ENCODE data around the gene COPB2.

Gene COPB2

DNA sequence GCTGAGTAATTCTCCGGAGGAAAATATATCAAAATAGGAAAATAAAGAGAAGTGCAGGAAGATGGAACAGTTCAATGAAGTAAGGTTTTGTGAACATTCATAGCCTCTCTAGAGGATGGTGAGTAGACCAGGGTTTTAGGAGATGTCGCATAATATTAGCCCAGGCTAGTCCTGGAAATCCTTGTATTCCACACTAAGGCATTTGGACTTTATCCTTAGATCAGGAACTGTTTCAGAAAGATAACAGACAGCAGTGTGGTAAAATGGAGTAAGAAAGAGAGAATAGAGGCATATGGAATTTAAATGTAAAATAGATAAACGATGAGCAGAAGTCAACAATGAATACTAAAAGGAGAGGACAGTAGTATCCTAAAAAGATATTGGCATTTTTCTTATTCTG lies 12.1 kb downstream of the COPB2 start:
- TF ChIP-seq, protein P1, sequence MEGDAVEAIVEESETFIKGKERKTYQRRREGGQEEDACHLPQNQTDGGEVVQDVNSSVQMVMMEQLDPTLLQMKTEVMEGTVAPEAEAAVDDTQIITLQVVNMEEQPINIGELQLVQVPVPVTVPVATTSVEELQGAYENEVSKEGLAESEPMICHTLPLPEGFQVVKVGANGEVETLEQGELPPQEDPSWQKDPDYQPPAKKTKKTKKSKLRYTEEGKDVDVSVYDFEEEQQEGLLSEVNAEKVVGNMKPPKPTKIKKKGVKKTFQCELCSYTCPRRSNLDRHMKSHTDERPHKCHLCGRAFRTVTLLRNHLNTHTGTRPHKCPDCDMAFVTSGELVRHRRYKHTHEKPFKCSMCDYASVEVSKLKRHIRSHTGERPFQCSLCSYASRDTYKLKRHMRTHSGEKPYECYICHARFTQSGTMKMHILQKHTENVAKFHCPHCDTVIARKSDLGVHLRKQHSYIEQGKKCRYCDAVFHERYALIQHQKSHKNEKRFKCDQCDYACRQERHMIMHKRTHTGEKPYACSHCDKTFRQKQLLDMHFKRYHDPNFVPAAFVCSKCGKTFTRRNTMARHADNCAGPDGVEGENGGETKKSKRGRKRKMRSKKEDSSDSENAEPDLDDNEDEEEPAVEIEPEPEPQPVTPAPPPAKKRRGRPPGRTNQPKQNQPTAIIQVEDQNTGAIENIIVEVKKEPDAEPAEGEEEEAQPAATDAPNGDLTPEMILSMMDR (IDR thresholded peaks at IDR 0.05; ENCODE audit: insufficient read depth, low read length, poor library complexity, severe bottlenecking) = no peak
- H3K36me3 ChIP-seq (ENCODE audit: control insufficient read depth, insufficient read depth, low read length) = peaks cover 16% of the 10 kb centered on the region
- DNase-seq (ENCODE audit: extremely low read depth, insufficient read length) = no peak

DNA sequence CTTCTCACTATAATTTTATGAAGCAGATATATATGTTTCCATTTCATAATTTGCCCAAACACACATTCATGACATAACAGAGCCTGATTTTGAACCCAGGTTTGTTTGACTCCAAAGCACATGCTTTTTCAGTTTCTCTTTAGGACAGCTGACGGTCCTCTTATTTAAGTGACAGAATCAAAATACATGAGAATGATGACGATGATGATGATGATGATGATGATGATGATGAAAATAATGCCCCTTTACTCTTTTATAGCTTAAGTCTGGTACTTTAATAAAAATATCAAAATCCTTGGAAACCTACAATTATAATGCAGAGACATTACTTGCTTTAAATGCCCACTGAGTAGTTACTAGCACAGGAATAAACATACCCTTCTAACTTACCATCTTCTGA lies 15.3 kb downstream of the COPB2 start:
- Histone ChIP-seq H3K4me3 (replicated peaks; ENCODE audit: low read depth, low read length) (no peak overlapping the region), H3K36me3 (ENCODE audit: control insufficient read depth, insufficient read depth, low read length) (peaks cover 18% of the 10 kb centered on the region), H3K27me3 (replicated peaks; ENCODE audit: control insufficient read depth, insufficient read depth, low read length) (no peaks in the 10 kb centered on the region)
- TF ChIP-seq, protein P1 (IDR thresholded peaks at IDR 0.05; ENCODE audit: insufficient read depth, low read length, poor library complexity, severe bottlenecking) = no peak
- no peak for DNase-seq (ENCODE audit: extremely low read depth, insufficient read length)

More for the DNA sequence above, 12.1 kb downstream of the COPB2 start:
- no peak overlapping the region for H3K4me3 ChIP-seq (replicated peaks; ENCODE audit: low read depth, low read length)
- no peaks in the 10 kb centered on the region for H3K27me3 ChIP-seq (replicated peaks; ENCODE audit: control insufficient read depth, insufficient read depth, low read length)

DNA sequence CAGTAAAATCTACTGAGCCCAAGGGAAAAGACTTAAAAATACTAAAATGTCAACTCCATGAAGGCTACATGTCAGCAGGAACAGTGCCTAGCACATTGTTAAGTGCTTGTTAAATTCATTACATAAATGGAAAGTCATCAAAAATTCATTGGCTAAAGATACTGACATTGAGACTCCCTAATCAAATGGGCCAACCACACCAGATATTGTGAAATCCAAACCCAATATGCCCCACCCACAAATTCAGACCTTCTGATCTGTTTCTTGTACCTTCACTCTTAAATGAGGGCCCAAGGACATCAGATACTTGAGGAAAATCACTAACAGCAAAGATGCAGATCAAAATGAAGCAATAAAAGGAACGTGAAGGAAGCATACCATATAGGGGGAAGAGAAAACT lies 24.9 kb downstream of the COPB2 start:
- peaks cover 11% of the 10 kb centered on the region for H3K36me3 ChIP-seq (ENCODE audit: control insufficient read depth, insufficient read depth, low read length)
- H3K27me3 ChIP-seq (replicated peaks; ENCODE audit: control insufficient read depth, insufficient read depth, low read length) = no peaks in the 10 kb centered on the region
- no peak overlapping the region for H3K4me3 ChIP-seq (replicated peaks; ENCODE audit: low read depth, low read length)
- DNase-seq (ENCODE audit: extremely low read depth, insufficient read length) = no peak
- TF ChIP-seq, protein P1 (IDR thresholded peaks at IDR 0.05; ENCODE audit: insufficient read depth, low read length, poor library complexity, severe bottlenecking) = no peak

DNA sequence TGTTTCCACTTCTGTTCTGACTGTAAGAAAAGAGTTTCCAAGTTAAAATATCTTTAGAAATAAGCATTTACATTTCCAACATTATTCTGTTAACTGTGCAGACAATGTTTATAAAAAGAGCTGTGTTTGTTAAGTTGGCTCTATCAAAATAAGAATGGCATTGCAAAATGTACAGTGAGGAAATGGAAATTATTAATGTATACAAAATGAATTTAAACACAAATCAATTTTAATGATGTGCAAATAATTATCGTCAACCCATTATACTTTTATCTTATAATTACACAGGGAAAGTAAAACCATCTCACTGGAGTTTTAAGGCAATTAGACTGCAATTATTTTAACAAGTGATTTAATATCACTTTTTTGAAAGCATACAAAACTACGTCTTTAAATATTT lies 28.2 kb downstream of the COPB2 start:
- DNase-seq (ENCODE audit: extremely low read depth, insufficient read length) = no peak
- Histone ChIP-seq H3K27me3 (replicated peaks; ENCODE audit: control insufficient read depth, insufficient read depth, low read length) (no peaks in the 10 kb centered on the region), H3K36me3 (ENCODE audit: control insufficient read depth, insufficient read depth, low read length) (peaks cover 10% of the 10 kb centered on the region), H3K4me3 (replicated peaks; ENCODE audit: low read depth, low read length) (no peak overlapping the region)
- TF ChIP-seq, protein P1 (IDR thresholded peaks at IDR 0.05; ENCODE audit: insufficient read depth, low read length, poor library complexity, severe bottlenecking) = no peak

DNA sequence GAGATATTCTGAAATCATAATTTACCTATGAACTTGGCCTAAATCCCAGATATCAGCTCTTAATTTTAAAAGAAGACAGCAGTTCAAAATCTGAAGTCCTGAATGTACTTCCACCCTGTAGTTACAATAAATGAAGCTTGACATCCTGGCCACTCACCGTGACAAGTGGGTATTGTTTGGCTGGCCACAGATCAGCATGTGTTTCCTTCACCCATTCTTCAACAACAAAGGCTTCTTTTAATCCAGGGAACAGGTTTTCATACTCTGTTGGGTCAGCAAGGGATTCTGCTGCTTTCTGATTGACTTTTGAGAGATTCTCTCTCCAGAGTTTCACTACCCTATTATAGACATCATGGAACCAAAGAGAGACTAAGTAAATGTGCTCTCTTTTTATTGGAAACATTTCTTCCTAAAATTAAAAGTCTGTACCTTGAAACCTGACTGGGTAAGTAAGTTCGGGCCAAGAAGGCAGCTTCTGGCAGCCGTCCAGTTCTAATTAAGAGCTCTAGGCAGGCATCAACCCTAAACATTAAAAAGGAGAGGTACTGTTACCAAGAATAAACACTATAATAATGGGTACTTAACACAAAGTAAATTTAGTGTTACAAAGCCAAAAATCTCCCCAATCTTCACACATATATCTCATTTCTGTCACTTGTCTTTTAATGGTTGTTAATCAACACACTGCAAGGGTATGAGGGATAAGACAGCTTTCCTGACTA lies 30.4 kb downstream of the COPB2 start:
- peak; percentile 28 for DNase-seq (ENCODE audit: extremely low read depth, insufficient read length)
- Histone ChIP-seq H3K27me3 (replicated peaks; ENCODE audit: control insufficient read depth, insufficient read depth, low read length) (no peaks in the 10 kb centered on the region), H3K36me3 (ENCODE audit: control insufficient read depth, insufficient read depth, low read length) (peaks cover 23% of the 10 kb centered on the region), H3K4me3 (replicated peaks; ENCODE audit: low read depth, low read length) (no peak overlapping the region)
- TF ChIP-seq, protein P1 (IDR thresholded peaks at IDR 0.05; ENCODE audit: insufficient read depth, low read length, poor library complexity, severe bottlenecking) = no peak
